Measurements from ENCODE around the gene KATNAL2.
A peak's percentile ranks its signal among the peaks of the same experiment; 100 is the strongest.

KATNAL2 gene

GRCh38 chr18:47120428-47120827 lies 203.0 kb downstream of the KATNAL2 start:
- DNase-seq = no peak

GRCh38 chr18:47121146-47121545 lies 203.7 kb downstream of the KATNAL2 start:
- DNase-seq = no peak

GRCh38 chr18:47141289-47141688 lies 223.9 kb downstream of the KATNAL2 start:
- DNase-seq = no peak

GRCh38 chr18:47143153-47143552 lies 225.8 kb downstream of the KATNAL2 start:
- DNase-seq = no peak

GRCh38 chr18:47143899-47144485 lies 226.6 kb downstream of the KATNAL2 start:
- no peak for DNase-seq

- DNase-seq = no peak
Observed at GRCh38 chr18:47146206-47146605, 228.8 kb downstream of the KATNAL2 start.

GRCh38 chr18:47149457-47150028 lies 232.1 kb downstream of the KATNAL2 start:
- no peak for DNase-seq

GRCh38 chr18:47150029-47150823 lies 232.8 kb downstream of the KATNAL2 start, which contains the start of gene HDHD2:
HDHD2 (minus strand) TSS chr18:47150500; CDS start chr18:47136439, 14,061 bp downstream.
- DNase-seq = peak; percentile 50

- no peak for DNase-seq
Observed at GRCh38 chr18:47150824-47151366, 233.5 kb downstream of the KATNAL2 start.

- DNase-seq = no peak
Observed at GRCh38 chr18:47151439-47151838, 234.0 kb downstream of the KATNAL2 start.
